ENCODE data around the gene CCND1.

Gene CCND1

GRCh38 chr11:69696749-69697468, 56.0 kb downstream of the CCND1 start:
- DNase-seq = no peak
- intact Hi-C loops (cut with DNase I) = loop anchor here (5.0 kb wide), 1 partner anchor 185 kb away; no protein-coding TSS in a partner anchor

GRCh38 chr11:69697469-69697843, 56.5 kb downstream of the CCND1 start:
- DNase-seq = no peak
- intact Hi-C loops (cut with DNase I) = loop anchor here (5.0 kb wide), 1 partner anchor 185 kb away; no protein-coding TSS in a partner anchor

GRCh38 chr11:69697861-69698260, 56.9 kb downstream of the CCND1 start:
- no peak for DNase-seq
- intact Hi-C loops (cut with DNase I) = loop anchor here (5.0 kb wide), 1 partner anchor 184 kb away; no protein-coding TSS in a partner anchor

- intact Hi-C loops (cut with DNase I) = loop anchor here (5.0 kb wide), 1 partner anchor 184 kb away; no protein-coding TSS in a partner anchor
- DNase-seq = no peak
These were observed 57.4 kb downstream of the CCND1 start for GRCh38 chr11:69698362-69698761.

- no peak for DNase-seq
- intact Hi-C loops (cut with DNase I) = loop anchor here (5.0 kb wide), 1 partner anchor 183 kb away; no protein-coding TSS in a partner anchor
These were observed 58.3 kb downstream of the CCND1 start for GRCh38 chr11:69699213-69699612.

- intact Hi-C loops (cut with DNase I) = no loop called here
- peak in 41 of 42 donors; percentile 20 to 79 (median 59) for DNase-seq
These were observed 59.6 kb downstream of the CCND1 start for GRCh38 chr11:69700278-69701140.

- no peak for DNase-seq
- intact Hi-C loops (cut with DNase I) = no loop called here
These were observed 61.3 kb downstream of the CCND1 start for GRCh38 chr11:69702239-69702691.

- no peak for DNase-seq
- intact Hi-C loops (cut with DNase I) = no loop called here
These were observed 62.0 kb downstream of the CCND1 start for GRCh38 chr11:69702769-69703452.

GRCh38 chr11:69703453-69703767, 62.5 kb downstream of the CCND1 start:
- intact Hi-C loops (cut with DNase I) = no loop called here
- DNase-seq = no peak

All from head of caudate nucleus (tissue), 42 donors.